Stimulated activated CD8-positive, alpha-beta memory T cell treated with anti-CD3 and anti-CD28 coated beads, Interleukin-15, amount 100 ng/mL, for 48 hours (primary cell): ENCODE data around the gene SPATA9.
A peak's percentile ranks its signal among the peaks of the same experiment; 100 is the strongest.

ENCODE experiments used
- DNase-seq, 2 donors: peaks; one replicate each; pipeline ENCODE4 v3.0.0-alpha.2; 2020; ENCODE audit warnings: low read depth in 2 of 2

SPATA9 gene

DNA sequence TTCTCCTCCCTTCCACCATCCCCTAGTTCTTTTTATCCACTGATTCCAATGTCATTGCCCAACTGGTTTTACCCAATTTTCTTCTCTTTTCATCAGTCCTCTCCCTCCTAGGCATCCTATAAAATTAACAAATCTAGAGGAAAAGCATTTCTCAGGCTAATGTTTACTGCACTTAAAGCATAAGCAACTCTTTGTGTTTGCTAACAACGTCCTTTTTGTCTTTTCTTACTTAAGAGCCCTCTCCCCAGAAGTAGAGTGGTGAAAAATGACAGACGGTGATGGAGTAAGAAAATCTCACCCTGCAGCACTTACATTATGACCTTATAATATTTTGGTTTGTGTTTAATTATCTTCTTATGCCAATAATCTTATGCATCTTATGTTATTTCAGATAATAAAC is 1.6 kb upstream of the SPATA9 start:
- DNase-seq, result no peak

DNA sequence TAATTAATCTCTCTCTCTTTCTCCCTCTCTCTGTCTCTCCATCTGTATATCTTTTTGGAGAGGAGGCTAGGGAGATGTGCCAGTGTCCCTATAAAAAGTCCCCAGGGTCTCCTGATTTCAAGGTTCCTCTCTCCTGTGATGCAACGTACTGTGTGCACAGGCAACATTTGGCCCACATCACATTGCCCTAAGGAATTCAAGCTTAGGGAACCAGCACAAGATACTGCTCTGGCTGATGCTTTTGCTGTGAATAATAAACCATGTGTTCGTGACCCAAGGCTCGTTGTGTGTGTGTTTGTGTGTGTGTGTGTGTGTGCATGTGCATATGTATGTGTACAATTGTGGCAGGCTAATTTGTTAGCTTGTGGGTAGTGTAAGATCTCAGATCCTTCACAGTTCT is 9.7 kb downstream of the SPATA9 start:
- no peak for DNase-seq

DNA sequence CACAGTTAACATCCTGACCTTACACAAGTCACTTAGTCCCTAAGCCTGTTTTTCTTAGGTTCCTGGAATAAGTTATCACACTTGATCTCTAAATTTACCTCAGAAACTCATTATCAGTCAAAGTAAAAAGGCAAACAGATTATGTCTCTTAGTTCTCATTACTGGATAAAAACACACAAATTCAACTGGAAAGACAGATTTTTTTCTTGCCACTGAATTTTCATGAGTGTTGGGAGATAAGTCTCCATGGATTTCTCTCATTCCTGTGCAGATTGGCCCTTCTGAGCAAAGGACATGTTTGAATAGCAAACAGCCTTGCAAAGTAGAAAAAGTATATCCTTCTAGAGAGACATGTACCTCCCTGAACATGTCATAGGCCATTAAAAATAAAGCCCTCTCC is 10.2 kb downstream of the SPATA9 start:
- no peak for DNase-seq

DNA sequence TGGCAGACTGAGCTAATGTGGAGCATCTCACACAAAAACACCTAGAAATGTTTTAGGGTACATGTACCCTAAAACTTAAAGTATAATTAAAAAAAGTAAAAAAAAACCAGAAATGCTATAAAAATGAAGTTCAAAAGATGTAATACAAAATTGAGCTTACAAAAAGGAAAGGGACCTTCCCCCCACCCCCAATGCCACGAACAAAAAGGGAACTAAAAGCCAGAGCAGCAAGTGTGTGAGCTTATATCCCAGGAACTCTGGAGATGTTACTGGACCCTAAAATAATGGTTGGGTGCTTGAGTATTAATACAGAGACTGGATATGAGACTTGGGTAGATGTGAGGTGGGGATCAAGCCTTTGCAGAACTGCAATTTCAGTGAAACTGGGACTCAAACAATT is 11.0 kb downstream of the SPATA9 start:
- no peak for DNase-seq

DNA sequence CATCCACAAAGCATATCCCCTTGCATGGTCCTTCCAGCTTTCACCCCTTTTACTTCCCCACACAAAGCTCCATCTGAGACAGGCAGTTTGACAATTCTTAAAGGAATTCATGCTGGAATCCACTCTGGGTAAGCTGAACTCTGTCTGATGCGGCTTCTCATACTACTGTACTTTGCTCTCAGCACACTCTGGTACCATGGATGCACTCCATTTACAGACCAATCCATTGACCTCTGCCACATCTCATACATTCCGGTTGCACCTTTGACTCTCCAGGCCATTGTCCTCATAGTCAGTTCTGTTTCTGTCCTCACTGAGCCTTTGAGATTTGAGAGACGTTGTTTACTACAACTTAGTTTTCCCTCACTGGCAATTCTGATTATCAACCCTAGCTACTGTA is 12.2 kb downstream of the SPATA9 start:
- DNase-seq, result no peak

DNA sequence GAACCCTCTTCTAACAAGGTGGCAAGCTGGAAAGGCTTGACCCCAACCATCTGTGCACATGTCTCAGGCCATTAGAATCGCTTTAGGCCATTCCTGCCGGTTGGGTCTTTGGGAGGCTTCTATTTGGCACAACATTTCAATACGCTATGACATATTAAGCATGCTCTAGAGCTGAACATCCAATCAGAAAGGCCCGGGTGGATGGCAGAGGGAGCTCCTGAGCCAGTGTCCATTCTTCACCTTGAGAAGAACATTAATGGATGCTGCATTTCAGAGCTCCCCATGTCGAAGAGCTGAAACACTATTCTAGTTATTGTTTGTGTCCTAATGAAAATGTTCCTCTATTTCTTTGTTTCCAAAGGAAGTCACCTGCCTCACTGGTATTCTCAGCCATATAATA is 12.8 kb downstream of the SPATA9 start:
- DNase-seq, result no peak

DNA sequence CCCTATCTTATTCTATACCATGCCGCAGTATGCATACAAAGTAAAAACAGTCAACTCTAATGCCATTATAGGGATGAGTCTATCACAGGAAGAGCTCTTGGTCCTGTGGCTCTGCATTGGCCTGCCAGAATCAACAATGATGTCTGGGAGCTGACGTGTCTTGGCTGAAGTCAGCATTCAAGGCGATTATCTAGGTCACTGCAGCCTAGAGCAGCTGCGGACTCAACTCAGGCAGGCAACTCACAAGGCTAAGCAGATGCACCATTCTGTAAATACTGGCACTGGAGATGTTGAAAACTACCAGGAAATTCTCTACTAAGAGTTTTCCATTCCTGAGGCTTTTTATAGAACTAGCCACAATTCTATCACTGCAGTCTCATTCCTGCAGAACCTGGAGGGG is 13.3 kb downstream of the SPATA9 start:
- DNase-seq, result no peak

DNA sequence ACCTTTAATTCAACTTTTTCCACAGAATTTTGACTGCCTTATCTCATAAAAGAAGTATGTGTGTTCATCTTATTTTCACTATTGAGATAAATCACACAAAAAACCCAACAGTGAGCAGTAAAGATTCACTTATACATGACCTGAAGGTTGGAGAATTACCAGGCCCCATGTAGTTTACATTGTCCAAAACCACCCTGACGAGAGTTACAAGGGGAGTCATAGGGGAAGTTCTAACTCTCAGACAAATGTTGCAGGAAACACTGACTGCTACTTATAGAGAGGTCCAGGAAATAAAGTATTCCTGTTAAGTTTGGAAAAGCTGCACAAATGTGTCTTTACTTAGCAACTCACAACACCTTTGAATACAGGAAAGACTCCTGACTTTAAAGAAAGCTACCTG is 14.1 kb downstream of the SPATA9 start:
- DNase-seq, result no peak

DNA sequence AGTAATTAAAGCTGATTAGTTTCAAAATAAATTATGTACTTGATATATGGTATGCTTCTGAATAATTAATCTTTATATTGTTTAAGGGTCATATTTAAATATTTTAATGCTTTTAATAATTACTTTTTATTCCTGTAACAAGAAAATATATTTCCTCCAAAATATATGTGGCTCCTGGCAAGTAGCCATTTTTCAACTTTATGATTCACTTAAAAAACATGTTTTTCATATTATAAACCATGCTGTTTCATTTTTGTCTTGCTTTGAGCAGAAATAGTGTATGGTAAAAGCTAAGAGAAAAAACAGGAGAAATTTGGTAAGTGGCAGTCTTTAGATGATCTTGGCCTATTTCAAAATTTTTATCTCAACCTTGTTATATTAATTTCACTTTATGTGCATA is 14.6 kb downstream of the SPATA9 start:
- no peak for DNase-seq

DNA sequence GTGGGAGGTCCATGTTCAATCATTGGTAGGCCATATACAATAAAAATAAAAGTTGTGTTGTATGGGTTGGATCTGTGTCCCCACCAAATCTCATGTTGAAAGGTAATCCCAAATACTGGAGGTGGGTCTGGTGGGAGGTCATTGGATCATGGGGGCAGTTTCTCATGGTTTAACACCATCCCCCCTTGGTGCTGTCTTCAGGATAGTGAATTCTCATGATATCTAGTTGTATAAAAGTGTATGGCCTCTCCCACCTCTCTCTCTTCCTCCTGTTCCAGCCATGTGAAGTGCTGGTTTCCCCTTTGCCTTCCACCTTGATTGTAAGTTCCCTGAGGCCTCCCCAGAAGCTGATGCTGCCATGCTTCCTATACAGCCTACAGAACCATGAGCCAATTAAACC is 15.1 kb downstream of the SPATA9 start:
- DNase-seq, result no peak

DNA sequence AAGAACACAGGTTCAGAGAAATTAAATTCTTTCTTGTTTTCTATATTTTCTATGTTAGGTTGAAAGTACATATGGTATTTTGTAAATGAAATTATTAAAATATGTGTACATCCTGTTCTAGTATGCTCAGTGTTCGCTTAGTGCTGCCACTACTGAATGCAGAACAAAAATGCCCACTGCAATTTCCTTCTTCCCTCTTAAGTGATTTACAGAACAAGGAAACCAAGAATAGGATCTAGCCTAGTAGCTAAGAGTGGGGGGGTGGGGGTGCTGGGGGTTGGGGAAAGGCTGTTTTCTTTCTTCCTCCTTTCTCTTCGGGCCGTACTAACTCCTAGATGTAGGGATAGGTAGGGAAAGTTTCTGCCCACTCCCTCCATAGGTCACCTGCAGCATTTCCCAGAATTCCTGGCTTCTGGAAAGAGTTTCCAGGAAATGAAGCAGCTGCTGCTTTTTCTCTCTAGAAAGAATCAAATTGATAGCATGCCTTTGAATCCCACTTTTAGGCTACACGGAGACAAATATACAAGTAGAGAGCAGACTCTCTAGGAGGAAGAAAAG is 15.7 kb downstream of the SPATA9 start:
- no peak for DNase-seq

DNA sequence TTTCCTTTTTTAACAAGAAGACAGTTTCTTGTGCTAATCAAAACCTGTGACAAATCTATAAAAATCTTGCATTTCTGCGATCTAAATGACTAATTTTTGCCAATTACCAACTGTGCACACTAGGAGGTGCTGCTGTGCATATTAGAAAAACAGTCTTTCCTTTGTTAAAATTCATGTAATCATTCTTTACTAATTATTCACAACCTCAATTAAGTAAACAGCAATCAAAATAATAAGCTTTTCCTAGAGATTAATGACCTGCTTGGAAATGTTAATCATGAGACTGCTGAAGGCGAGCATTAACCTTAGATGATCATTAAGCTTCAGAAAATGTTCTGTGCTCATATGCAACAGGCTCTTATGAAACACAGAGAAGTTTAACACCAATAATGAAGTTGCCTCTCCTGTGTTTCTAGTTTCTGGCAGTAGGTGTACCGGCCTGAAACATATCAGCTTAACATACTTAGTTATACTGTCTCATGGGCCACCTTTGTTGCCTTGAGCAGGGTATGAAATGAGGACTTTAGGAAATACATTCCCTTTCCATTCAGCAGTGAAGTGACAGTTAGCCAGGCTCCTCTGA is 18.5 kb downstream of the SPATA9 start:
- no peak for DNase-seq

DNA sequence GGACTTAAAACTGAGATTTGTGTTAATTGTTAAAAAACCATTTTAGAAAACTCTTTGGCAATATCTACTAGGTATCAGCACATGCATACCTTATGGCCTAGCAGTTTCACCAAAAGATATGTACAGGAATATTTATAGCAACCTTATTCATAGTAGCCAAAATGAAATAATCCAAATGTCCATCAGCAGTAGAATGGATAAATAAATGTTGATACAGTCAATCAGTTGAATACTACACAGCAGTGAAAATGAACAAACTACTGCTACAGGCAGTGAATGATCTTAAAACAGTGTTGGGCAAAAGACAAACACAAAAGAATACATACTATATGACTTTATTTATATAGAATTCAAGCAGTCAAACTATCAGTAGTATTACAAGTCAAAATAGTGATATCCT is 19.8 kb downstream of the SPATA9 start:
- no peak for DNase-seq

DNA sequence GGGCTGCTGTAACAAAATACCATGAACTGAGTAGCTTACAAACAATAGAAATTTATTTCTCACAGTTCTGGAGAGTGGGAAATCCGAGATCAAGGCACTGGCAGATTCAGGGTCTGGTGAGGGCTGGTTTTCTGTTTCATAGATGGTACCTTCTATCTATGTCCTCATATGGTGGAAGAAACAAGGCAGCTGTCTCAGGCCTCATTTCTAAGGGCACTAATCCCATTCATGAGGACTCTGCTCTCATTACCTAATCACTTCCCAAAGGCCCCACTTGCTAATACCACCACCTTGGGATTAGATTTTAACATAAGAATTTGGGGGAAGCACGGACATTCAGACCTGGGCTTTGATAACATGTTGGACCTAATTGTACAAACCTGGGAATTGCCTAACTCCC is 22.7 kb downstream of the SPATA9 start:
- no peak for DNase-seq

DNA sequence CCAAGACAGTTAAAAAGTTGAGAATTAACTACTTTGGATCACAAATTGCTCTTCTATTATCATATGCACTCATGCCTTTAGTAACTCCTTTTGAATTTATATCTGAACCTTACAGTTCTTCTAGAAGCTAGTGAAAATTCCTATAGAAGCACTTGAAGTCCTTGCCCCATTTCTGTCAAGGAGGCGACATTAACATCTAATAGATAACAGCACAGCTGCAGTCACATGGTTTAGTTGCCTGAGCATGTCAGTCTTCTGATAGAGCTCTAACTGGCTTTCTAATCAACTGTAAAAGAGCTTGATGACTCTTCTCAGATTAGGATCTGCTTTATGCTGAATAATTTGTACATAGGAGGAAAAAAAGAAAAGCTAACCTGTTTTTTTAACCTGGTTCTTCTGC is 27.2 kb downstream of the SPATA9 start:
- no peak for DNase-seq

DNA sequence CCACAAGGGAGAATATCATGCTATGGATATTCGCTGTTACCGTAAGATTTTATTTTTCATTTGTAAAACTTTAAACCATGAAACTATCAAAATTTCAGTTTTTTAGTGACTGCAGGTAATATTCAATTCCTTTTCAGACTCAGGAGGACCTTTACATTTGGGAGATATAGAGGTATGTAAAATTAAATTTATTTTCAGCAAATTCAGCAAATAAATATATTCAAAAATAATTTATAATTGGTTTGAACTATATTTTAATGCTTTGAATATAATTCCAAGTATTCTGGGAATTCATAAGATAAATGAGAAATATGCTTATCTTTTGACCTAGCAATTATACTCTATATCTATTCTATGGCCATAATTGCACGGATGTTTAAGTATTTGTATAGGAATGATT is 28.6 kb downstream of the SPATA9 start:
- no peak for DNase-seq

DNA sequence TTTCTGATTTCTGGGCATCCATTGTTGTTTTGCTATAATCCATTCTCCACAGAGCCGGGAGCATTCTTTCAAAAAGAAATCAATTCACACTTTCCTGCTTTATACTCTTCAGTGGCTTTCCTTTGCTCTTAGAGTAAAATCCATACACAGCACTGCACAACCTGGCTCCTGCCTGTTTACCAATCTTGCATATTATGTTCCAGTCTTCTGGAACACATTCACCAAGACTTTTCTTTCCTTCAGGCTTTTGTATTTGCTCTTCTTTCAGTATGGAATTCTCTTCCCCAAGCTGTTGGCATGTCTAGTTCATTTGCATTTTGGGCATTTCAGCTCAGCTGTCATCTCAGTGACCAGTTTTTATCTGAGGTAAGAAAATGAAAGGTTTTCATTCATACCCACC is 29.9 kb downstream of the SPATA9 start:
- no peak for DNase-seq

DNA sequence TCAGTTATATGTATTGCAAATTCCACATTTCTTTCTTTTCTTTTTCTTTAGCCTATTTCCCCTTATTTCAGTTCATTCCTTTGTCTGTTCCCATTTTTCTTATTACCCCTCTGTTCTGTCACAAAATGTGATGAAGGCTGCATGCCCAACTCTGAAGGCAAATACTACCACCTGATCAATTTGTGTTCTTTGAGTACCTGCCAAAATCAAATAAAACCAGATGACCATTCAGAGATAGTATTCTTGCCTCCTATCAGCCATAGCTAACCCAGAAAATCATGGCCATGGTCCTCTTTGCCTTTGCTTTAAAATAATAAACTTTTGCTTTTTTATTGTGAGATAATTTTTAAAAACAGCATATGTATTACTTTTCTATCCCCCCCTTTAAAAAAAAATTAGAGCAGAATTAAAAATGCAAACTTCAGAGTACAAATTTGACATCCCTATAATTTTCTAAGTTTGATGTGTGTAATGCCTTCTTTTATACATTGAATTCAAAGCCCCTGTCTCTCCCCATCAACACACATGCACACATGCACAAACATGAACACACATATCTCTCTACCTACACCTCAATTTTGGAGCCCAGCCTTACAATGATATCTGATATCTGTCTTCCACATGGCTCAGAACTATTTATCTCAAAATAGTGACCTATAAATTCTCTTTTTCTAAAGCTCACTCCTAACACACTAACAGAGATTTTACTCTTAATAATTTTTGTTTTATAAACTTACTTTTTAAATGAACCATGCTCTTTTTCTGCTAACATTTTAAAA is 32.8 kb downstream of the SPATA9 start:
- no peak for DNase-seq

DNA sequence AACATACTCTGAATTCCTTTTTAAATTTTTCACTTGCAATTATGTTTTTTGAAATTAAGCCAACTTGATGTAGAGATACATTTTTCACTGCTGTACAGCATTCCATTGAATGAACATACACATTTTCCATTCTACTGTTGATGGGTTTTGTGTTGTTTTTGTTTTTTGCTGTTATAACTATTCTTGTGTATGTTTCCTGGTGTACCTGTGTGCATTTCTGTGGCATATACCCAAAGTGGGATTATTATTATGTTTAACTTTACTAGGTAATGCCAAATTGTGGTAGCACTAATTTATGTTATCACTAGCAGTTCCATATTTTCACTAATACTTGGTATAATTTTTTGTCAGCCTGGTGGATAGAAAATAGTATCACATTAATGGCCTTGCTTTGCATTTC is 33.5 kb downstream of the SPATA9 start:
- no peak for DNase-seq

DNA sequence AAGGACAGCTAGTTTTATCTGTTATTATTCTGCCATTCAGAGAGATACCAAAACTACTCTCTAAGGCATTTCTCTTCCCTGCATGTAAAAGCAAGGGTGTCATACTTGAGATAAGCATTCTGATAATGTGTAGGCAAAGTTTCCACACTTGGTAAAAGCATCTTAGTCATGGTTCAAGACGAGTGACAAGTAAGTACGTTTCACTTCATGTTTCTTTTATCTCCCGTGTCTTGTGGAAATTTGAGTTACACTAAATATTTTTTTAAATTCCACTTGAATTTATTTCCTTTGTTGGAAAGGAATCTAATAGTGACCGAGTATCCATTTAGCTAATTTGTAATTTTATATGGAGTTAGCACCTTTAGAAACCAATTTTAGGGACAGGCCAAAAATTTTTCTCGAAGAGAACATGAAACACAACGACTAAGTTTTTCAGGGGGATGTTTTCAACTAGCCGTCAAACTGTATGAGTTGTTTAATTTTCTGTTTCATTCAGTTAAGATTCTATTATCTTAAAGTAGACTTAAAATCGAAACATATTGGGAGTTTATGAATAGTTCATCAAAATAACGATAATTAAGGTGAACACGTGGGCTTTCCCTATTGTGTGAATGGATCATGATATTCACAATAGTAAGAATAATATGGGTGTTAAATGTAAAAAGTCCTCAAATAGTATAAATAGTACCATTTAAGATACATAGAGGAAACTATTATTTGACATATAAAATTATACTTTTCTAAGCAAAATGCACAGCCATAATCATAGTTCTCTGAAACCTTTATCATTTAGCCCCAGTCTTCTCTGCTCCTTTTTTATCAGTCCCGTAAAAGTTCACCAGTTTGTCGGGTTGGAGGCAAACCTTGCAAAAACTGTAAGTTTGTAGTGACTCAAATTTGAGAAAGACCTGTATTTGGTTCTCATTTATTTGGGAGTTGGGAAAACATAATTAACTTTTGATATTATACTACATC is 34.6 kb downstream of the SPATA9 start:
- no peak for DNase-seq

DNA sequence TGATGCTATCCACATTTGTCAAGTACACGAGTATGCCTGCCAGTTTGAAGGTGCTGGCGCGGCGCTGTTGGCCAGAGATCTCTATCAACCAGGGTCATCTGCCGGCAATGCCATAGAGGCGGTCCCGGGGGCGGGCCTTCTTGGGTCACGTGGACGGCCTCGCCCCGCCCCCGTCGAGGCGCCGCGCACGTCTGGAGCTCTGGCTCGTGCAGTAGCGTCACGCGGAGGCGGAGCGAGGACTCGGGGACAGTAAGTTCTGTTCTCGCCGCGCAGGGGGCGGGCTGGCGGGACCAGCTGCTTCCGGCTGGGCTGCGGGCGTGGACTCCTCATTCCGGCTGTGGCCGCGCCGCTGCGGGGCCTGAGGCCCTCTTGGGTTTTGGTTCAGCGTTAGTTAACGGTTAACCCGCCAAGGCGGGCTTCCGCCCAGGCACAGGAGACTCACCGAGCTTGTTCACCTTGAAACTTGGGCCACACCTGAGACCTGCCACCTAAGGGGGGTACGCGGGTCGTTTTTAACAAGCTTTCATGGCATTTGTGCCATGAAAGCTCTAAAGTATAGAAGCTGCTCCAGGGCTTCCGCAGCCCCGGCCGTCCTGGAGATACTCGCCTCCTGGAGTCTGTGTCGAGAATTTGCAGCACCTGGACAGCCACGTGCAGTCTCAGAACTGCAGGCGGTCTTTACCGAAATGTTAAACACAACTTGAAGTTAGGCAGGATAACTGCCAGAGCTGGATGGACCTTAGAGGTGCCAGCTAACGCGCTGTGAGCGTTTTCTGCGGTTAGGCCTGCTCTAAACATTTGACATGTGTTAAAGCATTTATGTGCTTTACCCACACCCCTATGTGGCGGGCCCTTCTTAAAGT is 36.0 kb downstream of the SPATA9 start, which contains the start of gene RFESD:
RFESD (plus strand) TSS at position 209 of the 863 bp plus-strand sequence. CDS start 5,495 bp downstream, outside the sequence.
- peak; percentile 96 to 97 for DNase-seq
